Measurements from ENCODE around the gene TOP3B. TPM values are rescaled to one million over a fixed set of nuclear protein-coding genes. Genes with fewer than 3 reads are reported as not detected.

The TOP3B gene
- total RNA-seq, 1 donor from 2014 or later = 32.1 TPM

GRCh38 chr22:21939461-21939913 is 43.1 kb downstream of the TOP3B start:
- Histone ChIP-seq H3K27me3 (ENCODE audit: low read depth) (no peaks in the 10 kb centered on the region), H3K36me3 (peaks cover 18% of the 10 kb centered on the region), H3K9me3 (no peaks in the 10 kb centered on the region), H3K27ac (peak overlapping the region; percentile 94), H3K4me1 (peaks cover 91% of the 10 kb centered on the region), H3K4me3 (no peak overlapping the region)
- intact Hi-C loops (cut with DNase I) = loop anchor here (10.0 kb wide), 1 partner anchor 225 kb away; no protein-coding TSS in a partner anchor
- no peak for DNase-seq
- ATAC-seq = no peak
- TF ChIP-seq CTCF (IDR thresholded peaks at IDR 0.05) = no peak

GRCh38 chr22:21938906-21939305 is 43.7 kb downstream of the TOP3B start:
- peaks cover 86% of the 10 kb centered on the region for H3K4me1 ChIP-seq
- no peak for DNase-seq
- TF ChIP-seq CTCF (IDR thresholded peaks at IDR 0.05) = no peak
- H3K27me3 ChIP-seq (ENCODE audit: low read depth) = no peaks in the 10 kb centered on the region
- H3K9me3 ChIP-seq = no peaks in the 10 kb centered on the region
- peak overlapping the region; percentile 61 for H3K4me3 ChIP-seq
- intact Hi-C loops (cut with DNase I) = loop anchor here (10.0 kb wide), 1 partner anchor 224 kb away; no protein-coding TSS in a partner anchor
- peak overlapping the region; percentile 94 for H3K27ac ChIP-seq
- no peak for ATAC-seq
- H3K36me3 ChIP-seq = peaks cover 17% of the 10 kb centered on the region

- H3K27ac ChIP-seq = peak overlapping the region; percentile 94
- no peaks in the 10 kb centered on the region for H3K9me3 ChIP-seq
- peak; percentile 97 for DNase-seq
- peak; percentile 94 to 96 for ATAC-seq
- no peaks in the 10 kb centered on the region for H3K27me3 ChIP-seq (ENCODE audit: low read depth)
- intact Hi-C loops (cut with DNase I) = loop anchor here (10.0 kb wide), 1 partner anchor 223 kb away; no protein-coding TSS in a partner anchor
- H3K4me3 ChIP-seq = peak overlapping the region; percentile 61
- H3K36me3 ChIP-seq = peaks cover 23% of the 10 kb centered on the region
- peak; percentile 99 for TF ChIP-seq CTCF (IDR thresholded peaks at IDR 0.05)
- H3K4me1 ChIP-seq = peaks cover 79% of the 10 kb centered on the region
These were observed 44.3 kb downstream of the TOP3B start for GRCh38 chr22:21938071-21938822.

GRCh38 chr22:21937821-21938070 is 44.8 kb downstream of the TOP3B start:
- no peaks in the 10 kb centered on the region for H3K27me3 ChIP-seq (ENCODE audit: low read depth)
- H3K4me3 ChIP-seq = peak overlapping the region; percentile 61
- peaks cover 28% of the 10 kb centered on the region for H3K36me3 ChIP-seq
- H3K27ac ChIP-seq = peak overlapping the region; percentile 94
- ATAC-seq (peak; percentile 60 to 66), DNase-seq (no peak)
- H3K9me3 ChIP-seq = no peaks in the 10 kb centered on the region
- intact Hi-C loops (cut with DNase I) = loop anchor here (10.0 kb wide), 1 partner anchor 223 kb away; no protein-coding TSS in a partner anchor
- no peak for TF ChIP-seq CTCF (IDR thresholded peaks at IDR 0.05)
- peaks cover 74% of the 10 kb centered on the region for H3K4me1 ChIP-seq

GRCh38 chr22:21937041-21937820 is 45.4 kb downstream of the TOP3B start:
- peaks cover 33% of the 10 kb centered on the region for H3K36me3 ChIP-seq
- no peaks in the 10 kb centered on the region for H3K9me3 ChIP-seq
- no peaks in the 10 kb centered on the region for H3K27me3 ChIP-seq (ENCODE audit: low read depth)
- H3K27ac ChIP-seq = peak overlapping the region; percentile 94
- intact Hi-C loops (cut with DNase I) = loop anchor here (10.0 kb wide), 1 partner anchor 222 kb away; no protein-coding TSS in a partner anchor
- DNase-seq = peak; percentile 69
- no peak for TF ChIP-seq CTCF (IDR thresholded peaks at IDR 0.05)
- H3K4me3 ChIP-seq = peak overlapping the region; percentile 61
- ATAC-seq = peak; percentile 43 to 46
- H3K4me1 ChIP-seq = peaks cover 69% of the 10 kb centered on the region
